Skeletal muscle tissue (tissue), 4 donors: Measurements from ENCODE around the gene ACVR2A. TPM values are rescaled to one million over a fixed set of nuclear protein-coding genes. Genes with fewer than 3 reads are reported as not detected.

Experiments
- H3K27ac ChIP-seq: one replicate; pipeline ENCODE4 v1.7.0; 2013; ENCODE audit warnings: mild to moderate bottlenecking, low read depth, low read length, inconsistent platforms
- H3K27me3 ChIP-seq, 3 donors: one replicate each; pipeline ENCODE4 v1.7.0; 2013; ENCODE audit warnings: low read length in 3 of 3; ENCODE audit not compliant: control insufficient read depth in 3 of 3, insufficient read depth in 3 of 3
- H3K36me3 ChIP-seq, 3 donors: one replicate each; pipeline ENCODE4 v1.7.0; 2013; ENCODE audit warnings: low read length in 3 of 3; ENCODE audit not compliant: control insufficient read depth in 3 of 3, insufficient read depth in 3 of 3
- H3K4me1 ChIP-seq, 3 donors: one replicate each; pipeline ENCODE4 v1.7.0; 2013; ENCODE audit warnings: low read length in 3 of 3, mild to moderate bottlenecking in 3 of 3; ENCODE audit not compliant: control insufficient read depth in 3 of 3, insufficient read depth in 3 of 3
- H3K4me3 ChIP-seq, 3 donors: one replicate each; pipeline ENCODE4 v1.7.0; 2013; ENCODE audit warnings: low read length in 3 of 3
- H3K9ac ChIP-seq, 3 donors: one replicate each; pipeline ENCODE4 v1.7.0; 2013; ENCODE audit warnings: low read length in 3 of 3, mild to moderate bottlenecking in 3 of 3, moderate library complexity in 2 of 3, low read depth in 1 of 3
- H3K9me3 ChIP-seq, 3 donors: one replicate each; pipeline ENCODE4 v1.7.0; 2013; ENCODE audit warnings: low read length in 3 of 3; ENCODE audit not compliant: control insufficient read depth in 3 of 3
- total RNA-seq: library from RNA; depleted of rRNA; stranded (reverse); fragments of >200 nt; gene quantifications from one replicate; pipeline ENCODE4 v1.2.3, GENCODE V29; 2014
- donor health status: Osteomylitis.

Gene ACVR2A
- total RNA-seq, 1 donor from 2014 or later, result 63.2 TPM

DNA sequence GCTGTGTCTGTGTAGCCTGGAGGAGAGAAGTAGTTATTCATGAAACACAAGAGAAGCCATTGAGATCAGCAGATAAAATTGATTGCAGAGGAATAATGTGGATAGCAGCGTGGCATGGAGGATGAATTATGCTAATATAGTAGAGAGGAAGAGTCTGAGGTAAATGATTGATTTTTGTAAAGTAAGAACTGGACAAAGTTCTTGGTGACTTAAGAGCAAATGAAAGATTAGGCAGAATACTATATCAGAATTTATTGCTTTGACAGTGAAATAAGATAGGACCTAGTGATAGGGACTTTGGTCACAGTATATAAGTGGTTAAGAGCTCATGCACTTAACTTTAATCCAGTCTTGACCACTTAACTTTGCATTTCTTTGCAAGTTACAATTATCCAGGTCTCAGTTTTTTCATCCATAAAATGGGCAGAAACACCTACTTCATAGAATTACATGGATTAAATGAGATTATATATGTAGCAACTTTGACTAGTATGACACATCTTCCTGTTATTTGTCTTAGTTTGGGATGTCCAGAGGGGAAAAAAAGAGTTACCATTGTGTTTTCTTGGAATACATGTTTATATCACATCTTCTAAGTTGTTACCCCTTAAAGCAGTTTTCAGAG, 29.1 kb downstream of the ACVR2A start:
- H3K9ac ChIP-seq, result no peak overlapping the region
- H3K9me3 ChIP-seq, result no peaks in the 10 kb centered on the region
- H3K27me3 ChIP-seq, result no peaks in the 10 kb centered on the region
- H3K36me3 ChIP-seq, result no peaks in the 10 kb centered on the region
- peaks cover 4 to 5% (median 5%) of the 10 kb centered on the region in 3 donors for H3K4me1 ChIP-seq
- H3K4me3 ChIP-seq, result no peak overlapping the region
- no peak overlapping the region for H3K27ac ChIP-seq

DNA sequence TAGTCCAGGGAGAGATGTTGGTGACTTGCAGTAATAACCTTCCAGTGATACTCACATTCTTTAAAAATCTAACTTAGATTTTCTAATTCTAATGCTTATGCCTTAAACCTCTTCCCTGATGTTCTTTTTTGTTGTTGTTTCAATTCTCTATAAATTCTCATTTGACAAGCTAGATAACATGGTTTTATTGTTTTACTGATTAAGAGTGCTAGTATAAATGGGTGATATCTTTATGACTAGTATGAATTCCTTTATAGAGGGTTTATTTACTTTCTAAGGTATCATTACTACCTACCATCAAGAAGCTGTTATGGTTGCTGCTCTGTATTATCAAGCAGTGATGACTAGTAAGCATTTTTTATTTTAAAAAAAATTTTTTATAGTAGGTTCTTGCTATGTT, 35.0 kb downstream of the ACVR2A start:
- Histone ChIP-seq H3K36me3 (no peaks in the 10 kb centered on the region), H3K4me1 (peaks cover 0 to 7% (median 5%) of the 10 kb centered on the region in 3 donors), H3K4me3 (no peak overlapping the region), H3K9me3 (no peaks in the 10 kb centered on the region), H3K9ac (no peak overlapping the region), H3K27me3 (no peaks in the 10 kb centered on the region), H3K27ac (no peak overlapping the region)

DNA sequence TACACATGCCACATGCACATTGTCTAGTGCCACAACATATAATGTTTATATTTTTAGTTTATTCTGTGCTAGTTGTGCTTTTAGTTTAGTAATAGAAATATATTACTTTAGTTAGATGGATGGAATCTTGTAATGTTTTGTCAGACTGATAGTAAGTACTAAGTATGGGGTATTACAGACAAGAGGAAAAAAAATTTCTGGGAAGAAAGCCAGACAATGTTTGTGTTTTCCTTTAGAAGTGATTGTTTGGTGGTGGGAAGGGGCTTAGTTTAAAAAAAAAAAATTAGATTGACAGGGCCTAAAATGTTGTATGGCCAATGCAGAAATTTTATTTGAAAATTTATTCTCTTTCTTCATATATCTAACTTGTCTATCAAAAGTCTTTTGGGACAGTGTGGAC, 37.8 kb downstream of the ACVR2A start:
- Histone ChIP-seq H3K27me3 (no peaks in the 10 kb centered on the region), H3K9ac (no peak overlapping the region), H3K27ac (no peak overlapping the region), H3K9me3 (no peaks in the 10 kb centered on the region), H3K4me1 (peaks cover 0 to 2% (median 0%) of the 10 kb centered on the region in 3 donors), H3K36me3 (no peaks in the 10 kb centered on the region), H3K4me3 (no peak overlapping the region)

DNA sequence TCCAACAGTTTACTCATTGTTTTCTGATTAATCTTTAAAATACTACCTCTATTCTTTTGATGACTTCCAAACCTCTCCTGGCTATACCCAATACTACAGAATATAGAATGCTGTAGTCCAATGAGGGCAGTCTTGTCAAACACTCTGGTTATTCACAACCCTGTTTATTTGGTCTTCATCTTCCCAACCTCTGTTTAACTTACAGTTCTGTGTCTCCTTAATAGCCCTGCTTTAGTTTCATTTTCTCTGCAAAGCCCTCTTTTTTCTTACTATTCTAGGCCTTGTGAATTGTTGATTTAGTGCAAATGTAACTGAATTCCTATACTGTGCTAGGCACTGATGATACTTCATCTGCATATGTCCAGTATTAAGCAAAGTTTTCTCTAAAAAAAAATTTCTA, 40.0 kb downstream of the ACVR2A start:
- peaks cover 0 to 2% (median 0%) of the 10 kb centered on the region in 3 donors for H3K4me1 ChIP-seq
- H3K27ac ChIP-seq, result no peak overlapping the region
- H3K4me3 ChIP-seq, result no peak overlapping the region

DNA sequence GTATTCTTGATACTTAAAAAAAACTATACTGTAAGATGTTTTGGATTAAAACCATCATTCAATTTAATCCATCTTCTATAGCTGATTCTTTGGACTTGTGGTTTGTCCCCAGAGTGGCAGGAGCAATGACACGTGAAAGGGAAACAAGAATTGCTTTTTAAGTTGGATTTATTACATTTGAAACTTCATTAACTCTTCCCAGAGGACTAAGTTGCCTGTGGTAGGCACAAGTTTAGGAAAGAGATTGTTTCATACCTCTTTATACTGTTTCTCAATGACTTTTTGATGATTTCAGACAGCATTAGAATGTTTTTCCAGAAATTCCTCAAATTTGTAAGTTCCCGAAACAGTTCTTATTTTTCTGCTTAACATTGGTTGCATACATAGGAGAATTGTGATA, 41.3 kb downstream of the ACVR2A start:
- no peak overlapping the region for H3K4me3 ChIP-seq
- H3K4me1 ChIP-seq, result peaks cover 0 to 2% (median 0%) of the 10 kb centered on the region in 3 donors
- H3K9ac ChIP-seq, result no peak overlapping the region
- H3K27ac ChIP-seq, result no peak overlapping the region
- H3K36me3 ChIP-seq, result no peaks in the 10 kb centered on the region
- no peaks in the 10 kb centered on the region for H3K9me3 ChIP-seq
- H3K27me3 ChIP-seq, result no peaks in the 10 kb centered on the region

More for the DNA sequence above, 40.0 kb downstream of the ACVR2A start:
- Histone ChIP-seq H3K9ac (no peak overlapping the region), H3K36me3 (no peaks in the 10 kb centered on the region), H3K27me3 (no peaks in the 10 kb centered on the region), H3K9me3 (no peaks in the 10 kb centered on the region)

DNA sequence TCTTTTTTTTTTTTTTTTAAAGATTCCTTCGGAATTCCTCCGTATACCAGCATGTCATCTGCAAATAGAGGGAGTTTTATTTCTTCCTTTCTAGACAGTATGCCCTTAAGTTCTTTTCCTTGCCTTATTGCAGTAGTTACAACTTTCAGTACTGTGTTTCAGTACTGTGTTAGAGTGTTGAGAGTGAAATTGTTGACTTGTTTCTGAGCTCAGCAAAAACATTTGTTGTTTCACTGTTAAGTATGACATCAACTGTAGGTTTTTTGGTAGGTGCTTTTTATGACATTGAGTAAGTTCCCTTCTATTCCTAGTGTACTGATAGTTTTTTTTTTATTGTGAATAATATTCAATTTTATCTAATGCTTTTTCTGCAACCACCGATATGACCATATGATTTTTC, 43.9 kb downstream of the ACVR2A start:
- Histone ChIP-seq H3K9ac (no peak overlapping the region), H3K27ac (no peak overlapping the region), H3K36me3 (no peaks in the 10 kb centered on the region), H3K4me3 (no peak overlapping the region), H3K27me3 (no peaks in the 10 kb centered on the region), H3K4me1 (peaks cover 0 to 2% (median 0%) of the 10 kb centered on the region in 3 donors), H3K9me3 (no peaks in the 10 kb centered on the region)

DNA sequence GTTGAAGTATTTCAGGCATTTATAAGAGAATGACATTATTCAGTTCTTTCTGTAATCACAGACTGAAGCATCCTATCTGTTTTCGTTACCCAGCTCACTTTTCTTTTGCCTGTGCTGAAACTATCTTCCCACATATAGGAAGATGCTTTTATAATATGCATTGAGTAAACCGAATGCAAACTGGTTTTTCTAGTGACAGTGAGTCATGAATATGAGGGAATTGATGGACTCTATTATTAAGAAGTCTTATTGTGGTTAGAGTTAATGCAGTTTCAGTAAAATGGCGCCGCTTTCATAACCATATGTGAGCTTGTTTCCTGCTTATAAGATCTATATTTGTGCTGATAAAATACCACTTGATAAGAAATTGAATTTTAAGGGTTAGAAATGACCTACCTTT, 59.2 kb downstream of the ACVR2A start:
- H3K9me3 ChIP-seq, result no peaks in the 10 kb centered on the region
- no peaks in the 10 kb centered on the region for H3K27me3 ChIP-seq
- H3K27ac ChIP-seq, result no peak overlapping the region
- peaks cover 0 to 7% (median 3%) of the 10 kb centered on the region in 3 donors for H3K36me3 ChIP-seq
- no peak overlapping the region for H3K4me3 ChIP-seq
- H3K4me1 ChIP-seq, result peaks cover 0 to 3% (median 0%) of the 10 kb centered on the region in 3 donors
- no peak overlapping the region for H3K9ac ChIP-seq

DNA sequence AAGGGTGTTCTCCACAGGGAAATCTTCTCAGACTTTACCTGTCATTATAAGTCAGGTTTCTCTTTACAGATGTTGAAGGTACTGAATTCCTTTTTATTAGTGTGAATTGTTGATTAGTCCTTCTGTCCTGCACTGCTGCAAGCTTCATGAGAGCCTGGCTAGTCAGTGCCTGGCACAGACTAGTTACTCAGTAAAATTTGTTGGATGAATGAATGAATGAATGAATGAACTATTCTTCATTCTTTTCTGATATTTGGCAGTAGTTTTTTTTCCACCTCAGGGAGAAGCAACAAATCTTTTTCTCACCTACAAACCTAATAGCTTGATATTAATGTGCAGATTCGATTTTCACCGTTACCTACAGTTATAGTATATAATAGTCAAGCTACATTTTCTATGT, 64.3 kb downstream of the ACVR2A start:
- H3K4me3 ChIP-seq, result no peak overlapping the region
- no peaks in the 10 kb centered on the region for H3K9me3 ChIP-seq
- H3K27ac ChIP-seq, result no peak overlapping the region
- H3K36me3 ChIP-seq, result peaks cover 0 to 3% (median 0%) of the 10 kb centered on the region in 3 donors
- no peaks in the 10 kb centered on the region for H3K27me3 ChIP-seq
- H3K4me1 ChIP-seq, result peaks cover 2 to 4% (median 3%) of the 10 kb centered on the region in 3 donors
- H3K9ac ChIP-seq, result no peak overlapping the region

DNA sequence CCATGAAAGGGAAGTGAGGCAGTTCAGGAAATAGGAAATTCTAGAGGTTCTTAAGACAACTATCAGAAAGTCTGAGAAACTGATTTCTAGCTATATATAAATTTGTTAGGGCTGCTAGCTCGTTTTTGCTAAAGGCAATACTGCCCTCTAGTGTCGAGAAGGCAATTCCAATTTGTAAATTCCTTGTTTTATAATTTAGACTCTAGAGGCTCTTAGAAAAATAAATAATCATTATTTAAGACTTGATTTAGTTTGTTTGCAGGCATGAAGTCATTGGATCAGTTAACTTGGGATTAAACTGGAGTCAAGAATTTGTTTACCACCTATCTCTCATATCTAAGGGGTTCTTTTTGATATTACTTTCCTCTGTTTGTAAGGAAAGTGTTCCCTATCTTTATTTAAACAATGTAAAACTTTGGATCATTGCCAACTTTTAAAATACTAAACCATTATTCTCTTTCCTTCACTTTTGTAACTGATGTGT, 66.2 kb downstream of the ACVR2A start:
- Histone ChIP-seq H3K36me3 (peaks cover 0 to 3% (median 0%) of the 10 kb centered on the region in 3 donors), H3K4me3 (no peak overlapping the region), H3K27ac (no peak overlapping the region), H3K9ac (no peak overlapping the region), H3K27me3 (no peaks in the 10 kb centered on the region), H3K9me3 (no peaks in the 10 kb centered on the region), H3K4me1 (peaks cover 2 to 4% (median 3%) of the 10 kb centered on the region in 3 donors)

DNA sequence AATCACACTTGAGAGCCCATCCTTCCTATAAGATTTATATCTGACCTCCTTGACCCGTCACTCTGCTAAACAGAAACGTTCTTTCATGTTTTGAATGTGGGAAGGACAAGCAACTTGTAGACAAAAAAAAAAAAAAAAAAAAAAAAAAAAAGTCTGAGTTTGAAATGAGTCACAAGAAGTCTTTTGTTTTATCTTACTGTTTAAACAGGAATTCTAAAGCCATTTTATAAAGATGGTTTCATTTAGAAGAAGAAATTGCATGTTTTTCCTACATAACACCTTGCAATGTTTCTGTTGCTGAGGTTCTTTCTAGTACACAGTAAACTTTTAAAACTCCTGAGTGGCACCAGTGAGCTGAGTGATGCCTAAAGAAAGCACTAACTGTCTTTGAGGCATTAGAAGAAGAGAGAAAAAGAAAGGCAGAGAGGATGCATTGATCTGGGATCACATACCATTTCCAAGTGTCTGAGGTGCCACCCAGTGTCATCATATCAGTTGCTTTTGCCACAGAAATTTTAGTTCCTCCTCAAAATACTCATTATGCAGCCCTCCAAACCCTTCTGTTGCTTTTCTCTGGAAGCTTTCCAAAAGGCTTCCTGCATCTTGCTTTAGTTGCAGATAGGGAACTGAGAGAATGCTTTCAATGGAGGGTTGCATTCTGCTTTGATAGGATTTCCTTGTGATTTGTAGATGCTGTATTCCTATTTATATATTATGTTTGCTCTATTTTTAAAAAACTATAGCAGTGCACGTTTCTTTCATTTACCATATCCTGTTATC, 69.1 kb downstream of the ACVR2A start:
- Histone ChIP-seq H3K27ac (no peak overlapping the region), H3K4me3 (no peak overlapping the region), H3K4me1 (peaks cover 2 to 4% (median 3%) of the 10 kb centered on the region in 3 donors), H3K9me3 (no peaks in the 10 kb centered on the region), H3K27me3 (no peaks in the 10 kb centered on the region), H3K9ac (no peak overlapping the region), H3K36me3 (peaks cover 0 to 6% (median 0%) of the 10 kb centered on the region in 3 donors)
